Measurements from ENCODE around the gene WIPI1. TPM values are rescaled to one million over a fixed set of nuclear protein-coding genes. Genes with fewer than 3 reads are reported as not detected.

The WIPI1 gene
- total RNA-seq, 1 experiment from 2014 or later: 29.3 TPM

- TF ChIP-seq, protein P1, sequence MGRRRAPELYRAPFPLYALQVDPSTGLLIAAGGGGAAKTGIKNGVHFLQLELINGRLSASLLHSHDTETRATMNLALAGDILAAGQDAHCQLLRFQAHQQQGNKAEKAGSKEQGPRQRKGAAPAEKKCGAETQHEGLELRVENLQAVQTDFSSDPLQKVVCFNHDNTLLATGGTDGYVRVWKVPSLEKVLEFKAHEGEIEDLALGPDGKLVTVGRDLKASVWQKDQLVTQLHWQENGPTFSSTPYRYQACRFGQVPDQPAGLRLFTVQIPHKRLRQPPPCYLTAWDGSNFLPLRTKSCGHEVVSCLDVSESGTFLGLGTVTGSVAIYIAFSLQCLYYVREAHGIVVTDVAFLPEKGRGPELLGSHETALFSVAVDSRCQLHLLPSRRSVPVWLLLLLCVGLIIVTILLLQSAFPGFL (CRISPR knock-in tag; IDR thresholded peaks at IDR 0.05; ENCODE audit: borderline replicate concordance): no peak
- TF ChIP-seq USF2 (CRISPR knock-in tag; IDR thresholded peaks at IDR 0.05) (no peak), OVOL2 (CRISPR knock-in tag; IDR thresholded peaks at IDR 0.05; ENCODE audit: borderline replicate concordance) (no peak)
Measured at GRCh38 chr17:68381076-68381900, 76.0 kb downstream of the WIPI1 start (continued).

GRCh38 chr17:68379692-68380677 is 77.3 kb downstream of the WIPI1 start:
- ChIA-PET CTCF (no interaction called here), POLR2A (no interaction called here)
- H3K27me3 Mint-ChIP-seq (ENCODE audit: low read depth): no peaks in the 10 kb centered on the region
- DNase-seq (ENCODE audit: low spot score) (no peak), ATAC-seq (no peak)
- peaks cover 29% of the 10 kb centered on the region for H3K4me1 Mint-ChIP-seq
- H3K36me3 Mint-ChIP-seq: no peaks in the 10 kb centered on the region
- 0 out of 2 replicates have a peak, but pooled peaks cover under 1% of the 10 kb centered on the region for H3K9me3 Mint-ChIP-seq
- no peak overlapping the region for H3K4me3 Mint-ChIP-seq
- peak overlapping the region; percentile 5; the same call in 1 of the 2 replicates for H3K27ac Mint-ChIP-seq
- TF ChIP-seq ZNF263 (CRISPR knock-in tag; IDR thresholded peaks at IDR 0.05; ENCODE audit: low read depth) (no peak), GABPB1 (CRISPR knock-in tag; IDR thresholded peaks at IDR 0.05) (peak; percentile 54)

DNA sequence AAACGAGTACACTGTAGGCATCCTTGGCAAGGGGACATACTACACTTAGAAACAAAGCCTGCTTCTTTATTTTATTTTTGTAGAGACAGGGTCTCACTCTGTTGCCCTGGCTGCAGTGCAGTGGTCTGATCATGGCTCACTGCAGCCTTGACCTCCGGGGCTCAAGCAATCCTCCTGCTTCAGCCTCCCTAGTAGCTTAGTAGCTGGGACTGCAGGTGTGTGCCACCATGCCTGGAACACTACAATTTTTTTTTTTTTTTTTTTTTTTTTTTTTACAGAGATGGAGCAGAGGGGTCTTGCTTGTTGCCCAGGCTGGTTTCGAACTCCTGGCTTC is 78.2 kb downstream of the WIPI1 start:
- Mint-ChIP-seq H3K4me3 (no peak overlapping the region), H3K27me3 (ENCODE audit: low read depth) (no peaks in the 10 kb centered on the region), H3K36me3 (no peaks in the 10 kb centered on the region), H3K4me1 (peaks cover 29% of the 10 kb centered on the region), H3K9me3 (0 out of 2 replicates have a peak, but pooled peaks cover 3% of the 10 kb centered on the region), H3K27ac (no peak overlapping the region)
- ChIA-PET POLR2A (no interaction called here), CTCF (interaction anchor here (1.5 kb wide), 1 partner anchor 20 kb away, joined by 5 read pairs; no protein-coding TSS in a partner anchor)
- ATAC-seq (no peak), DNase-seq (ENCODE audit: low spot score) (no peak)
- TF ChIP-seq ZNF121 (CRISPR knock-in tag; IDR thresholded peaks at IDR 0.05) (peak; percentile 81), ZNF232 (CRISPR knock-in tag; IDR thresholded peaks at IDR 0.05) (no peak)

DNA sequence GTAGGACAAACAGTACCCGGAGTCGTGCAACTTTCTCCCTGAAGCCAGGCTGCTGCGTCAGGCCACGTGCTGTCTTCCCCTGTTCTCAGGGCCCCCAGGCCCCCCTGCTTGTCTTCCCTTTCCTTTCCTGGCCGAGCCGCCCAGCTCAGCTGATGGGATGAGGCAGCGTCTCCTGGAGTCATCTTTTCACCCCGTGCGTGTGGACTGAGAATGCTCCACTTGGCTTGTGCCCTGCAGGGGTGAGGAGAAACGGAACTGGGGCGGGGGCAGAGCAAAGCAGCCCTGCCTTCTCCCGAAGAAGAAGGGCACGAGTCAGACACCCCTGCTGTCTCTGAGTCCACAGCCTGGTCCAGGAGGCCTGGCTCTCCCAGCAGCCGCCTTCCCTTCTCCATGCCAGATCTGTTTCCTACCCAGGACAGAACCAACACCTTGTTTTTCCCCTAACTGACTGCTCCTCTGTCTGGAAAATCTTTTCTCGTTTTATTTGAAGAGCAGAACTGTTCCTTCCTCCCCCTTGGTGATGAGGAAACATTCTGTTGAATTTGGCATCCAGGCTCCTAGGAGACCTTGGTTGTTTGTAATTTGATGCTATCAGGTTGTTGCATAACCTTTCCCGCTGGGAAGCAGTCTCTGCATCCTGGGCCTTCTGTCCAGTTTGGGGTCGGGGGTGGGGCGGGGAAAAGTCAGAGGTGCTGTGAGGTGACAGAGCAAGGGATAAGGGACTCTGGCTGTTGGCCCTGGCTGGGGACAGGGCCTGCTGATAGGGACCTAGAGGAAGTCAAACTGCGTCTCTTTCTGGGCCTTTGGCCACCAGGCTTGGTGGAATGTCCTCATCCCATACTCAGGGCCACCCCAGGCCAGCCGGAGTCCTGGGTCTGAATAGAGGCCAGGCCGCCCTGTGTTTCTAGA is 78.8 kb downstream of the WIPI1 start:
- ChIA-PET CTCF (interaction anchor here (1.5 kb wide), 1 partner anchor 20 kb away, joined by 5 read pairs; no protein-coding TSS in a partner anchor), POLR2A (no interaction called here)
- peak; percentile 40 for DNase-seq (ENCODE audit: low spot score)
- ATAC-seq: peak; percentile 74
- Mint-ChIP-seq H3K27ac (peak overlapping the region; percentile 94; the same call in 1 of the 2 replicates), H3K36me3 (no peaks in the 10 kb centered on the region), H3K27me3 (ENCODE audit: low read depth) (no peaks in the 10 kb centered on the region), H3K9me3 (0 out of 2 replicates have a peak, but pooled peaks cover 3% of the 10 kb centered on the region), H3K4me1 (peaks cover 29% of the 10 kb centered on the region), H3K4me3 (peak overlapping the region; percentile 30)
- TF ChIP-seq, protein P2, sequence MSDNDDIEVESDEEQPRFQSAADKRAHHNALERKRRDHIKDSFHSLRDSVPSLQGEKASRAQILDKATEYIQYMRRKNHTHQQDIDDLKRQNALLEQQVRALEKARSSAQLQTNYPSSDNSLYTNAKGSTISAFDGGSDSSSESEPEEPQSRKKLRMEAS (CRISPR knock-in tag; IDR thresholded peaks at IDR 0.05): peak; percentile 38; the same call in 1 of the 2 replicates
- no peak for TF ChIP-seq RORB (CRISPR knock-in tag; IDR thresholded peaks at IDR 0.05)
- peak; percentile 86 for TF ChIP-seq GABPB1 (CRISPR knock-in tag; IDR thresholded peaks at IDR 0.05)
- TF ChIP-seq, protein P1 (CRISPR knock-in tag; IDR thresholded peaks at IDR 0.05; ENCODE audit: borderline replicate concordance): 0 out of 2 replicates have a peak, but pooled peaks have one; percentile 26
- TF ChIP-seq, protein P3, sequence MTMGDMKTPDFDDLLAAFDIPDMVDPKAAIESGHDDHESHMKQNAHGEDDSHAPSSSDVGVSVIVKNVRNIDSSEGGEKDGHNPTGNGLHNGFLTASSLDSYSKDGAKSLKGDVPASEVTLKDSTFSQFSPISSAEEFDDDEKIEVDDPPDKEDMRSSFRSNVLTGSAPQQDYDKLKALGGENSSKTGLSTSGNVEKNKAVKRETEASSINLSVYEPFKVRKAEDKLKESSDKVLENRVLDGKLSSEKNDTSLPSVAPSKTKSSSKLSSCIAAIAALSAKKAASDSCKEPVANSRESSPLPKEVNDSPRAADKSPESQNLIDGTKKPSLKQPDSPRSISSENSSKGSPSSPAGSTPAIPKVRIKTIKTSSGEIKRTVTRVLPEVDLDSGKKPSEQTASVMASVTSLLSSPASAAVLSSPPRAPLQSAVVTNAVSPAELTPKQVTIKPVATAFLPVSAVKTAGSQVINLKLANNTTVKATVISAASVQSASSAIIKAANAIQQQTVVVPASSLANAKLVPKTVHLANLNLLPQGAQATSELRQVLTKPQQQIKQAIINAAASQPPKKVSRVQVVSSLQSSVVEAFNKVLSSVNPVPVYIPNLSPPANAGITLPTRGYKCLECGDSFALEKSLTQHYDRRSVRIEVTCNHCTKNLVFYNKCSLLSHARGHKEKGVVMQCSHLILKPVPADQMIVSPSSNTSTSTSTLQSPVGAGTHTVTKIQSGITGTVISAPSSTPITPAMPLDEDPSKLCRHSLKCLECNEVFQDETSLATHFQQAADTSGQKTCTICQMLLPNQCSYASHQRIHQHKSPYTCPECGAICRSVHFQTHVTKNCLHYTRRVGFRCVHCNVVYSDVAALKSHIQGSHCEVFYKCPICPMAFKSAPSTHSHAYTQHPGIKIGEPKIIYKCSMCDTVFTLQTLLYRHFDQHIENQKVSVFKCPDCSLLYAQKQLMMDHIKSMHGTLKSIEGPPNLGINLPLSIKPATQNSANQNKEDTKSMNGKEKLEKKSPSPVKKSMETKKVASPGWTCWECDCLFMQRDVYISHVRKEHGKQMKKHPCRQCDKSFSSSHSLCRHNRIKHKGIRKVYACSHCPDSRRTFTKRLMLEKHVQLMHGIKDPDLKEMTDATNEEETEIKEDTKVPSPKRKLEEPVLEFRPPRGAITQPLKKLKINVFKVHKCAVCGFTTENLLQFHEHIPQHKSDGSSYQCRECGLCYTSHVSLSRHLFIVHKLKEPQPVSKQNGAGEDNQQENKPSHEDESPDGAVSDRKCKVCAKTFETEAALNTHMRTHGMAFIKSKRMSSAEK (CRISPR knock-in tag; IDR thresholded peaks at IDR 0.05; ENCODE audit: borderline replicate concordance): no peak
- no peak for TF ChIP-seq GRHL2 (CRISPR knock-in tag; IDR thresholded peaks at IDR 0.05; ENCODE audit: insufficient replicate concordance, severe bottlenecking)
- TF ChIP-seq ATF1 (CRISPR knock-in tag; IDR thresholded peaks at IDR 0.05): no peak

Data from WTC11 (cell line).